HEK293 (cell line): ENCODE measurements around the gene KCTD14.

Experiments
- CTCF ChIA-PET: fragments of 350-600 bp; formaldehyde crosslinking; extraction: SDS; loops from one replicate; lab custom pipeline; 2021; ENCODE audit warnings: antibody characterized with exemption; lab: Yijun Ruan, JAX
- POLR2A ChIA-PET: fragments of 300-600 bp; formaldehyde crosslinking; extraction: SDS; loops from one replicate; lab custom pipeline; 2020; ENCODE audit warnings: antibody characterized with exemption, inconsistent platforms; lab: Yijun Ruan, JAX
- H3K27ac ChIP-seq: fragments of 200-500 bp; sonication (Bioruptor generic); 2 replicates; pipeline ENCODE4 v1.5.1; 2014; ENCODE audit warnings: low read depth, low read length, control low read depth, inconsistent platforms; ENCODE audit errors: extremely low read depth
- H3K36me3 ChIP-seq, 2 experiments: fragments of 200-500 bp in 1 of 2; sonication (Bioruptor generic) in 1 of 2; 1 replicate in 1 of 2; 2 replicates in 1 of 2; pipeline ENCODE4 v1.5.1; 2014 to 2017; ENCODE audit warnings: inconsistent platforms in 2 of 2, low read length in 2 of 2; ENCODE audit not compliant: control insufficient read depth in 2 of 2, insufficient read depth in 1 of 2
- H3K4me1 ChIP-seq: fragments of 200-500 bp; sonication (Bioruptor generic); 2 replicates; pipeline ENCODE4 v1.5.1; 2014; ENCODE audit warnings: mild to moderate bottlenecking, low read length, inconsistent platforms; ENCODE audit not compliant: control insufficient read depth, insufficient read depth
- H3K4me3 ChIP-seq: 2 replicates; pipeline ENCODE4 v1.5.1; 2011; ENCODE audit warnings: low read depth, mild to moderate bottlenecking, control low read depth, low read length, moderate library complexity
- H3K9me3 ChIP-seq: fragments of 200-500 bp; sonication (Bioruptor generic); 2 replicates; pipeline ENCODE4 v1.5.1; 2014; ENCODE audit warnings: low read depth, low read length, inconsistent platforms; ENCODE audit not compliant: control insufficient read depth, insufficient read depth
- EGR2 ChIP-seq: fragments of 450-650 bp; formaldehyde crosslinking; IDR thresholded peaks from 2 replicates; pipeline ENCODE4 v1.5.1; 2016; ENCODE audit warnings: low read depth, missing biosample characterization, missing genetic modification characterization
- PBX3 ChIP-seq: sonication (generic); formaldehyde crosslinking; IDR thresholded peaks from 2 replicates; pipeline ENCODE4 v1.8.1; 2022; ENCODE audit warnings: mild to moderate bottlenecking, moderate library complexity, missing genetic modification reagents
- YY1 ChIP-seq: fragments of 450-650 bp; formaldehyde crosslinking; IDR thresholded peaks from 2 replicates; pipeline ENCODE4 v1.5.1; 2018; ENCODE audit warnings: missing biosample characterization, missing genetic modification characterization
- ZFHX2 ChIP-seq: fragments of 450-650 bp; formaldehyde crosslinking; conservative IDR thresholded peaks from 2 replicates; pipeline ENCODE4 v1.5.1; 2016; ENCODE audit warnings: missing biosample characterization, missing genetic modification characterization
- ZNF138 ChIP-seq: fragments of 450-650 bp; formaldehyde crosslinking; IDR thresholded peaks from 2 replicates; pipeline ENCODE4 v1.5.1; 2016; ENCODE audit warnings: missing biosample characterization, missing genetic modification characterization, borderline replicate concordance
- ZNF146 ChIP-seq: fragments of 450-650 bp; formaldehyde crosslinking; IDR thresholded peaks from 2 replicates; pipeline ENCODE4 v1.5.1; 2016; ENCODE audit warnings: missing biosample characterization, missing genetic modification characterization
- ZNF19 ChIP-seq: fragments of 450-650 bp; formaldehyde crosslinking; IDR thresholded peaks from 2 replicates; pipeline ENCODE4; 2016; ENCODE audit warnings: missing biosample characterization, missing genetic modification characterization, low read depth
- ZNF214 ChIP-seq: fragments of 450-650 bp; formaldehyde crosslinking; IDR thresholded peaks from 2 replicates; pipeline ENCODE4 v1.5.1; 2017; ENCODE audit warnings: missing biosample characterization, mild to moderate bottlenecking, missing genetic modification characterization, borderline replicate concordance
- ZNF354C ChIP-seq: fragments of 450-650 bp; formaldehyde crosslinking; IDR thresholded peaks from 2 replicates; pipeline ENCODE4 v1.5.1; 2016; ENCODE audit warnings: missing biosample characterization, missing genetic modification characterization, low read depth, borderline replicate concordance
- ZNF398 ChIP-seq: fragments of 450-650 bp; formaldehyde crosslinking; IDR thresholded peaks from 2 replicates; pipeline ENCODE4 v1.5.1; 2017; ENCODE audit warnings: missing biosample characterization, missing genetic modification characterization
- ZNF433 ChIP-seq: fragments of 450-650 bp; formaldehyde crosslinking; IDR thresholded peaks from 2 replicates; pipeline ENCODE4 v1.5.1; 2016; ENCODE audit warnings: missing biosample characterization, missing genetic modification characterization, low read depth
- ZNF488 ChIP-seq: fragments of 450-650 bp; formaldehyde crosslinking; IDR thresholded peaks from 2 replicates; pipeline ENCODE4 v1.5.1; 2016; ENCODE audit warnings: missing biosample characterization, missing genetic modification characterization
- ZNF561 ChIP-seq: fragments of 450-650 bp; IDR thresholded peaks from 2 replicates; pipeline ENCODE4 v1.5.1; 2018; ENCODE audit warnings: missing biosample characterization, missing genetic modification characterization, borderline replicate concordance
- ZNF571 ChIP-seq: fragments of 450-650 bp; formaldehyde crosslinking; IDR thresholded peaks from 2 replicates; pipeline ENCODE4 v1.5.0; 2017; ENCODE audit warnings: missing biosample characterization, missing genetic modification characterization
- ZNF585B ChIP-seq: fragments of 450-650 bp; formaldehyde crosslinking; IDR thresholded peaks from 2 replicates; pipeline ENCODE4 v1.5.1; 2016; ENCODE audit warnings: missing biosample characterization, missing genetic modification characterization
- ZNF623 ChIP-seq: fragments of 450-650 bp; formaldehyde crosslinking; IDR thresholded peaks from 2 replicates; pipeline ENCODE4 v1.5.1; 2016; ENCODE audit warnings: missing biosample characterization, missing genetic modification characterization
- ZNF629 ChIP-seq: fragments of 450-650 bp; formaldehyde crosslinking; IDR thresholded peaks from 2 replicates; pipeline ENCODE4 v1.5.1; 2017; ENCODE audit warnings: missing biosample characterization, missing genetic modification characterization
- ZSCAN16 ChIP-seq: fragments of 450-650 bp; formaldehyde crosslinking; IDR thresholded peaks from 2 replicates; pipeline ENCODE4 v1.5.1; 2016; ENCODE audit warnings: missing biosample characterization, missing genetic modification characterization

The KCTD14 gene

GRCh38 chr11:78062671-78063070 is 39.6 kb upstream of the KCTD14 start:
- peaks cover 0 to 4% of the 10 kb centered on the region in 2 experiments; a peak in 1 of 3 replicates for H3K36me3 ChIP-seq
- no peak for TF ChIP-seq ZNF138 (tag by site-specific recombination)
- no peak for TF ChIP-seq ZNF19 (tag by site-specific recombination)
- no peak for TF ChIP-seq ZNF623 (tag by site-specific recombination)
- TF ChIP-seq YY1 (tag by site-specific recombination), result no peak
- no peak for TF ChIP-seq ZSCAN16 (tag by site-specific recombination)
- no peak for TF ChIP-seq ZNF433
- no peak for TF ChIP-seq ZNF214 (tag by site-specific recombination)
- no peak for TF ChIP-seq ZNF488 (tag by site-specific recombination)
- TF ChIP-seq ZNF629, result no peak
- no peak for TF ChIP-seq ZNF354C (tag by site-specific recombination)
- TF ChIP-seq PBX3 (CRISPR knock-in tag), result no peak
- TF ChIP-seq ZNF585B (tag by site-specific recombination), result no peak
- TF ChIP-seq ZNF146, result no peak
- H3K4me1 ChIP-seq, result no peaks in the 10 kb centered on the region
- no peak overlapping the region for H3K4me3 ChIP-seq
- no peak overlapping the region for H3K27ac ChIP-seq
- ChIA-PET POLR2A (no interaction called here), CTCF (interaction anchor here (0.6 to 1.5 kb wide), 2 partner anchors 17 to 23 kb away, joined by 6 to 7 read pairs; no protein-coding TSS in a partner anchor)
- H3K9me3 ChIP-seq, result no peaks in the 10 kb centered on the region

- CTCF ChIA-PET, result no interaction called here
- no peaks in the 10 kb centered on the region for H3K4me1 ChIP-seq
- no peak overlapping the region for H3K27ac ChIP-seq
- H3K4me3 ChIP-seq, result no peak overlapping the region
- POLR2A ChIA-PET, result no interaction called here
- H3K36me3 ChIP-seq, result no peaks in the 10 kb centered on the region
- H3K9me3 ChIP-seq, result no peaks in the 10 kb centered on the region
- TF ChIP-seq ZNF561 (tag by site-specific recombination), result no peak
- TF ChIP-seq ZNF398 (tag by site-specific recombination), result 0 out of 2 replicates have a peak, but pooled peaks have one; percentile 34
- TF ChIP-seq ZFHX2 (tag by site-specific recombination), result peak; percentile 94
- no peak for TF ChIP-seq ZNF571 (tag by site-specific recombination)
- TF ChIP-seq EGR2 (tag by site-specific recombination), result peak; percentile 96
These were observed 38.8 kb upstream of the KCTD14 start for GRCh38 chr11:78061921-78062311.
